Activated CD8-positive, alpha-beta T cell treated with anti-CD3 and anti-CD28 coated beads, Interleukin-2, amount 10 ng/mL, durations not matched to agents 7 days and 5 days (primary cell): ENCODE measurements around the gene PRKX. TPM values are rescaled to one million over a fixed set of nuclear protein-coding genes. Genes with fewer than 3 reads are reported as not detected.
"Not testable (repeated sequence)": the region's sequence is repeated elsewhere in the genome, so short reads cannot be mapped to it uniquely, and the experiment has no call there.

Experiments used
- ATAC-seq: fragments of 150-1000 bp; cut with Tn5 transposase; one replicate; pipeline ENCODE4 v1.10.0; 2021; ENCODE audit warnings: moderate library complexity
- CTCF ChIA-PET: fragments of 350-600 bp; sonication (Branson Sonifier 250); formaldehyde crosslinking; loops from one replicate; lab custom pipeline; 2021; ENCODE audit warnings: antibody characterized with exemption; lab: Charles Lee
- POLR2A ChIA-PET: fragments of 350-600 bp; sonication (Branson Sonifier 250); formaldehyde crosslinking; loops from one replicate; lab custom pipeline; 2021; ENCODE audit warnings: antibody characterized with exemption; lab: Charles Lee
- DNase-seq: peaks from one replicate; pipeline ENCODE4 v3.0.0-alpha.2; 2020
- H3K27ac Mint-ChIP-seq: one replicate; pipeline ENCODE4 v1.8.0; 2021; ENCODE audit warnings: mild to moderate bottlenecking, mixed read lengths
- H3K27me3 Mint-ChIP-seq: one replicate; pipeline ENCODE4 v1.8.0; 2021; ENCODE audit warnings: low read depth, mixed read lengths
- H3K36me3 Mint-ChIP-seq: one replicate; pipeline ENCODE4 v1.8.0; 2021; ENCODE audit warnings: low read depth, mixed read lengths
- H3K4me1 Mint-ChIP-seq: one replicate; pipeline ENCODE4 v1.8.0; 2021; ENCODE audit warnings: low read depth, mixed read lengths
- H3K4me3 Mint-ChIP-seq: one replicate; pipeline ENCODE4 v1.8.0; 2021; ENCODE audit warnings: mild to moderate bottlenecking, mixed read lengths
- H3K9me3 Mint-ChIP-seq: one replicate; pipeline ENCODE4 v1.8.0; 2022; ENCODE audit warnings: mixed read lengths; ENCODE audit not compliant: insufficient read depth
- total RNA-seq, 2 experiments: library from RNA; stranded (reverse); gene quantifications; one replicate each; pipeline ENCODE4 v1.2.3, GENCODE V29; 2021

The PRKX gene
- total RNA-seq, 2 experiments from 2014 or later = 123 TPM

GRCh38 chrX:3707673-3708274 is 5.7 kb downstream of the PRKX start:
- not testable (repeated sequence) for H3K27me3 Mint-ChIP-seq, H3K9me3 Mint-ChIP-seq
- ChIA-PET CTCF (interaction anchor here (1.3 kb wide), 1 partner anchor 104 kb away, joined by 3 read pairs; no protein-coding TSS in a partner anchor), POLR2A (interaction anchor here (0.6 kb wide), 1 partner anchor 105 kb away, joined by 3 read pairs; no protein-coding TSS in a partner anchor)
- Mint-ChIP-seq H3K4me1 (peaks cover 72% of the 10 kb centered on the region), H3K27ac (peak overlapping the region; percentile 80), H3K36me3 (peaks cover 81% of the 10 kb centered on the region), H3K4me3 (peak overlapping the region; percentile 58)
- ATAC-seq = peak; percentile 64
- peak; percentile 21 for DNase-seq

- DNase-seq = no peak
- Mint-ChIP-seq H3K4me1 (peaks cover 83% of the 10 kb centered on the region), H3K9me3 (no peaks in the 10 kb centered on the region), H3K4me3 (peak overlapping the region; percentile 38), H3K27me3 (no peaks in the 10 kb centered on the region), H3K27ac (peak overlapping the region; percentile 60), H3K36me3 (peaks cover 82% of the 10 kb centered on the region)
- ATAC-seq = no peak
- POLR2A ChIA-PET = interaction anchor here (0.6 to 0.8 kb wide), 2 partner anchors 38 to 42 kb away, joined by 3 read pairs; no protein-coding TSS in a partner anchor
- CTCF ChIA-PET = no interaction called here
These were observed 7.0 kb downstream of the PRKX start for GRCh38 chrX:3706481-3706880.

GRCh38 chrX:3703251-3703650 is 10.2 kb downstream of the PRKX start:
- H3K36me3 Mint-ChIP-seq = peaks cover 71% of the 10 kb centered on the region
- DNase-seq, CTCF ChIA-PET, ATAC-seq, H3K27me3 Mint-ChIP-seq, H3K9me3 Mint-ChIP-seq, H3K4me3 Mint-ChIP-seq, POLR2A ChIA-PET: not testable (repeated sequence)
- H3K27ac Mint-ChIP-seq = peak overlapping the region; percentile 49
- H3K4me1 Mint-ChIP-seq = peaks cover 79% of the 10 kb centered on the region

- Mint-ChIP-seq H3K4me1 (peaks cover 76% of the 10 kb centered on the region), H3K36me3 (peaks cover 69% of the 10 kb centered on the region), H3K27ac (peak overlapping the region; percentile 54)
- POLR2A ChIA-PET, H3K27me3 Mint-ChIP-seq, DNase-seq, H3K4me3 Mint-ChIP-seq, ATAC-seq, H3K9me3 Mint-ChIP-seq: not testable (repeated sequence)
- CTCF ChIA-PET = interaction anchor here (1.2 kb wide), 2 partner anchors 9 to 50 kb away, joined by 3 to 5 read pairs; no protein-coding TSS in a partner anchor
These were observed 11.4 kb downstream of the PRKX start for GRCh38 chrX:3702095-3702494.

- ATAC-seq, DNase-seq, H3K27me3 Mint-ChIP-seq, H3K9me3 Mint-ChIP-seq: not testable (repeated sequence)
- Mint-ChIP-seq H3K36me3 (peaks cover 68% of the 10 kb centered on the region), H3K4me3 (peak overlapping the region; percentile 70), H3K27ac (peak overlapping the region; percentile 73), H3K4me1 (peaks cover 74% of the 10 kb centered on the region)
- POLR2A ChIA-PET = interaction anchor here (2.1 kb wide), 1 partner anchor 10 kb away, joined by 11 read pairs; no protein-coding TSS in a partner anchor
- CTCF ChIA-PET = interaction anchor here (1.2 kb wide), 1 partner anchor 50 kb away, joined by 5 read pairs; no protein-coding TSS in a partner anchor
These were observed 12.0 kb downstream of the PRKX start for GRCh38 chrX:3701445-3701928.

- Mint-ChIP-seq H3K4me1 (peaks cover 75% of the 10 kb centered on the region), H3K36me3 (peaks cover 65% of the 10 kb centered on the region), H3K4me3 (peak overlapping the region; percentile 70), H3K27ac (peak overlapping the region; percentile 83), H3K9me3 (no peaks in the 10 kb centered on the region), H3K27me3 (no peaks in the 10 kb centered on the region)
- ChIA-PET POLR2A (interaction anchor here (1.3 to 2.1 kb wide), 2 partner anchors 12 to 114 kb away, joined by 3 to 11 read pairs; no protein-coding TSS in a partner anchor), CTCF (interaction anchor here (0.9 to 1.7 kb wide), 3 partner anchors 22 to 111 kb away, joined by 3 to 5 read pairs (median 3); no protein-coding TSS in a partner anchor)
- no peak for DNase-seq
- peak; percentile 20 for ATAC-seq
These were observed 13.5 kb downstream of the PRKX start for GRCh38 chrX:3699821-3700381.

GRCh38 chrX:3697701-3698279 is 15.7 kb downstream of the PRKX start:
- CTCF ChIA-PET = no interaction called here
- DNase-seq = no peak
- Mint-ChIP-seq H3K4me1 (peaks cover 65% of the 10 kb centered on the region), H3K36me3 (peaks cover 55% of the 10 kb centered on the region), H3K27me3 (no peaks in the 10 kb centered on the region), H3K4me3 (no peak overlapping the region), H3K9me3 (no peaks in the 10 kb centered on the region), H3K27ac (no peak overlapping the region)
- no peak for ATAC-seq
- POLR2A ChIA-PET = no interaction called here

- Mint-ChIP-seq H3K27me3 (no peaks in the 10 kb centered on the region), H3K9me3 (no peaks in the 10 kb centered on the region), H3K27ac (no peak overlapping the region), H3K36me3 (peaks cover 55% of the 10 kb centered on the region), H3K4me3 (no peak overlapping the region), H3K4me1 (peaks cover 62% of the 10 kb centered on the region)
- no peak for DNase-seq
- ATAC-seq = no peak
- ChIA-PET CTCF (no interaction called here), POLR2A (no interaction called here)
These were observed 16.2 kb downstream of the PRKX start for GRCh38 chrX:3697220-3697684.

- POLR2A ChIA-PET = interaction anchor here (1.2 kb wide), 1 partner anchor 17 kb away, joined by 3 read pairs; no protein-coding TSS in a partner anchor
- CTCF ChIA-PET = no interaction called here
These were observed 17.9 kb downstream of the PRKX start for GRCh38 chrX:3695536-3695935.

GRCh38 chrX:3690140-3690539 is 23.3 kb downstream of the PRKX start:
- H3K4me1 Mint-ChIP-seq = peaks cover 35% of the 10 kb centered on the region
- peaks cover 20% of the 10 kb centered on the region for H3K36me3 Mint-ChIP-seq
- no peak overlapping the region for H3K4me3 Mint-ChIP-seq
- CTCF ChIA-PET = no interaction called here
- ATAC-seq (no peak), DNase-seq (no peak)
- POLR2A ChIA-PET = no interaction called here
- H3K27me3 Mint-ChIP-seq = no peaks in the 10 kb centered on the region
- peak overlapping the region; percentile 61 for H3K27ac Mint-ChIP-seq
- no peaks in the 10 kb centered on the region for H3K9me3 Mint-ChIP-seq

More at GRCh38 chrX:3695536-3695935, 17.9 kb downstream of the PRKX start:
- Mint-ChIP-seq H3K9me3 (no peaks in the 10 kb centered on the region), H3K36me3 (peaks cover 45% of the 10 kb centered on the region), H3K4me3 (no peak overlapping the region), H3K27me3 (no peaks in the 10 kb centered on the region), H3K4me1 (peaks cover 56% of the 10 kb centered on the region), H3K27ac (peak overlapping the region; percentile 49)
- no peak for DNase-seq
- no peak for ATAC-seq

GRCh38 chrX:3683236-3683635 is 30.2 kb downstream of the PRKX start:
- POLR2A ChIA-PET, H3K27ac Mint-ChIP-seq, ATAC-seq, CTCF ChIA-PET, H3K9me3 Mint-ChIP-seq, H3K4me3 Mint-ChIP-seq, DNase-seq, H3K27me3 Mint-ChIP-seq: not testable (repeated sequence)
- Mint-ChIP-seq H3K36me3 (peaks cover 12% of the 10 kb centered on the region), H3K4me1 (peaks cover 19% of the 10 kb centered on the region)
